Osteoblast (primary cell): Measurements from ENCODE around the gene RPS2. TPM values are rescaled to one million over a fixed set of nuclear protein-coding genes. Genes with fewer than 3 reads are reported as not detected.

Experiments used
- DNase-seq: peaks from one replicate; pipeline ENCODE4 v3.0.0; 2011; ENCODE audit warnings: low spot score, mixed read lengths; ENCODE audit not compliant: insufficient read length; ENCODE audit errors: missing footprints
- H2AFZ ChIP-seq: 2 replicates; pipeline ENCODE4 v1.6.0; 2011; ENCODE audit warnings: mild to moderate bottlenecking, low read length
- H3K27ac ChIP-seq: 2 replicates; pipeline ENCODE4 v1.5.1; 2011; ENCODE audit warnings: mild to moderate bottlenecking, low read depth, low read length, moderate library complexity
- H3K27me3 ChIP-seq: 2 replicates; pipeline ENCODE4 v1.6.0; 2012; ENCODE audit warnings: mild to moderate bottlenecking, control low read depth, inconsistent platforms, low read length, moderate library complexity; ENCODE audit not compliant: insufficient read depth
- H3K36me3 ChIP-seq: 2 replicates; pipeline ENCODE4 v1.5.1; 2011; ENCODE audit warnings: mild to moderate bottlenecking, low read length, control low read depth, moderate library complexity; ENCODE audit not compliant: insufficient read depth
- H3K4me1 ChIP-seq: 2 replicates; pipeline ENCODE4 v1.5.1; 2011; ENCODE audit warnings: mild to moderate bottlenecking, low read length, control low read depth, moderate library complexity; ENCODE audit not compliant: insufficient read depth
- H3K4me2 ChIP-seq: 2 replicates; pipeline ENCODE4 v1.6.0; 2011; ENCODE audit warnings: mild to moderate bottlenecking, low read length; ENCODE audit not compliant: insufficient read depth
- H3K4me3 ChIP-seq: fragments of 200-600 bp; sonication (generic); 3 replicates; pipeline ENCODE4 v1.5.1; 2012; ENCODE audit warnings: mild to moderate bottlenecking, low read length, inconsistent platforms; ENCODE audit not compliant: insufficient read depth
- H3K79me2 ChIP-seq: 2 replicates; pipeline ENCODE4 v1.6.0; 2012; ENCODE audit warnings: mild to moderate bottlenecking, low read length, control low read depth, inconsistent platforms; ENCODE audit not compliant: insufficient read depth
- H3K9me3 ChIP-seq: 2 replicates; pipeline ENCODE4 v1.5.1; 2011; ENCODE audit warnings: low read depth, low read length, control low read depth
- H4K20me1 ChIP-seq: 2 replicates; pipeline ENCODE4 v1.6.0; 2012; ENCODE audit warnings: mild to moderate bottlenecking, low read length, control low read depth; ENCODE audit not compliant: insufficient read depth
- total RNA-seq: library from RNA; depleted of rRNA; stranded (reverse); fragments of >200 nt; gene quantifications from 2 replicates; pipeline ENCODE4 v1.2.3, GENCODE V29; 2012
- TF ChIP-seq, protein P1 (sequence below): IDR thresholded peaks from 2 replicates; pipeline ENCODE4 v1.5.1; 2011; ENCODE audit warnings: mild to moderate bottlenecking, low read depth, low read length, moderate library complexity; ENCODE audit errors: extremely low read depth

RPS2 gene
- total RNA-seq, 1 donor = 2,359 TPM

GRCh38 chr16:1984347-1985225 lies 20.0 kb upstream of the RPS2 start:
- TF ChIP-seq, protein P1, sequence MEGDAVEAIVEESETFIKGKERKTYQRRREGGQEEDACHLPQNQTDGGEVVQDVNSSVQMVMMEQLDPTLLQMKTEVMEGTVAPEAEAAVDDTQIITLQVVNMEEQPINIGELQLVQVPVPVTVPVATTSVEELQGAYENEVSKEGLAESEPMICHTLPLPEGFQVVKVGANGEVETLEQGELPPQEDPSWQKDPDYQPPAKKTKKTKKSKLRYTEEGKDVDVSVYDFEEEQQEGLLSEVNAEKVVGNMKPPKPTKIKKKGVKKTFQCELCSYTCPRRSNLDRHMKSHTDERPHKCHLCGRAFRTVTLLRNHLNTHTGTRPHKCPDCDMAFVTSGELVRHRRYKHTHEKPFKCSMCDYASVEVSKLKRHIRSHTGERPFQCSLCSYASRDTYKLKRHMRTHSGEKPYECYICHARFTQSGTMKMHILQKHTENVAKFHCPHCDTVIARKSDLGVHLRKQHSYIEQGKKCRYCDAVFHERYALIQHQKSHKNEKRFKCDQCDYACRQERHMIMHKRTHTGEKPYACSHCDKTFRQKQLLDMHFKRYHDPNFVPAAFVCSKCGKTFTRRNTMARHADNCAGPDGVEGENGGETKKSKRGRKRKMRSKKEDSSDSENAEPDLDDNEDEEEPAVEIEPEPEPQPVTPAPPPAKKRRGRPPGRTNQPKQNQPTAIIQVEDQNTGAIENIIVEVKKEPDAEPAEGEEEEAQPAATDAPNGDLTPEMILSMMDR = no peak
- Histone ChIP-seq H3K4me3 (peak overlapping the region; percentile 85), H3K27me3 (peaks cover 48% of the 10 kb centered on the region), H2AFZ (peak overlapping the region; percentile 62), H3K27ac (no peak overlapping the region), H3K9me3 (no peaks in the 10 kb centered on the region), H3K79me2 (peaks cover 12% of the 10 kb centered on the region), H3K4me1 (peaks cover 10% of the 10 kb centered on the region), H4K20me1 (peaks cover 14% of the 10 kb centered on the region), H3K4me2 (peak overlapping the region; percentile 95), H3K36me3 (peaks cover 11% of the 10 kb centered on the region)
- DNase-seq = peak; percentile 93

DNA sequence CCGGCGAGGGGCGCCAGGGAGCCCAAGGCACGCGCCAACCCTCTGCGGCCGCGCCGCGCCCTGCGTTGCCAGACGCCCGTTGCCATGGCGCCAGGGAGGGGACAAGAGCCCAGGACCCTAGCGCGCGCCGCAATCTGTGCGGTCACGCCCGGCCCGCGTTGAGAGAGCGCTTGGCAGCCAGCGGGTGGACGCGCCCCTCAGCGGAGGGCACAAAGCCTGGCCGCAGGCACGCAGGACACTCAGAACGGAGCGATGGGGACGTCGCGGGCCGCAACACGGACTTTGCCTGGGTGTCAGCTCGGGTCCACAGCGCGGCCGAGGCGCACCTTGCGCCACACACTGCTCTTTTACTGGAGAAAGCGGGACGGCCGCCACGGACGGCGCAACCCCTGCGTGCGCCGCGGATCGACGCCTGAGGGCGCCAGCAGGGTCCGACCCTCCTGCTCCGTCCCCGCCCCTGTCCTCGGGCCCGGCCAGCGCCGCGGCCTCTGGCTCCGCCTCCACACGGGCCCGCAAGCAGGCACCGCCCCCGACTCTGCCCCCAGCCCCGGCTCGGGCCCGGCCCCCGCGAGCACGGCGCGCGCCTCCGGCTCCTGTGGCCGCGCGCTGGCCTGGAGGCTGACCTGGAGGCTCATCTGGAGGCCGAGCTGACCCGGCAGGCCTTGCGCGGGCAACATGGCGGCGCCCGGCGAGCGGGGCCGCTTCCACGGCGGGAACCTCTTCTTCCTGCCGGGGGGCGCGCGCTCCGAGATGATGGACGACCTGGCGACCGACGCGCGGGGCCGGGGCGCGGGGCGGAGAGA lies 19.1 kb upstream of the RPS2 start, which contains the start of gene GFER:
Gene GFER (plus strand): TSS at position 650 of the 803 bp plus-strand sequence. CDS start 26 bp downstream, at position 676.
- Histone ChIP-seq H3K4me3 (peak within 1 kb of the TSS; percentile 85), H3K79me2 (peaks cover 12% of the 10 kb centered on the region), H3K27me3 (peaks cover 42% of the 10 kb centered on the region), H4K20me1 (peaks cover 18% of the 10 kb centered on the region), H3K36me3 (peaks cover 11% of the 10 kb centered on the region), H3K9me3 (no peaks in the 10 kb centered on the region), H3K4me2 (peak within 1 kb of the TSS; percentile 95), H3K4me1 (peaks cover 10% of the 10 kb centered on the region), H3K27ac (no peak within 1 kb of the TSS), H2AFZ (peak within 1 kb of the TSS; percentile 80)
- peak; percentile 100 for DNase-seq
- TF ChIP-seq, protein P1 = peak; percentile 10

DNA sequence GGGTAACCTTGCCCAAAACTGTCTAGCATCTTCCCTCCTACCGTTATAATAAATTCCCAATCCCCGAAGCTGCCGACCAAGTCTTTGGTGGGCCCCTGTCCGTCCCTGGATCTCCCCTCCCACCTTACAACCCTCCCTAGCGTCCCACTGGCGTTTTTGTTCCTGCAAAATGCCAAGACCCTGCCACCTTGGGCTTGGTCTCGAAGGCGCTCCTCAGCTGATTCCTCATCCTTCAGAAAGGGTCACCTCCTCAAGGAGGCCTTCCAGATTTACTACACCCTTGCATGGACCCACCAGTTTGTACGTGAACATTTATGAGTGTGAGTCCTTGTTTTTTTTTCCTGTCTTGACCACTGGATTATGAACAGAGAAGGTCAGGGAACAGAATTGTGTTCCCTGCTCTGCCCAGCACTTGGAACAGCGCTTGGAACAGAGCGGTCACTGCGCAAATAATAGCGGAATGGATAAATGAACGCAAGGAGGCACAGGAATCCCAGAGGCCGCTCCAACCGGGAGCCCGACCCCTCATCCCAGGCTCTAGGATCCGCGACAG lies 18.4 kb upstream of the RPS2 start:
- no peaks in the 10 kb centered on the region for H3K9me3 ChIP-seq
- peak overlapping the region; percentile 80 for H2AFZ ChIP-seq
- TF ChIP-seq, protein P1 = no peak
- peaks cover 39% of the 10 kb centered on the region for H3K27me3 ChIP-seq
- peaks cover 10% of the 10 kb centered on the region for H3K4me1 ChIP-seq
- H4K20me1 ChIP-seq = peaks cover 24% of the 10 kb centered on the region
- DNase-seq = no peak
- H3K79me2 ChIP-seq = peaks cover 12% of the 10 kb centered on the region
- H3K36me3 ChIP-seq = peaks cover 11% of the 10 kb centered on the region
- H3K4me2 ChIP-seq = peak overlapping the region; percentile 95
- H3K4me3 ChIP-seq = peak overlapping the region; percentile 85
- H3K27ac ChIP-seq = no peak overlapping the region
